Measurements from ENCODE around the gene DCAF5. TPM values are rescaled to one million over a fixed set of nuclear protein-coding genes. Genes with fewer than 3 reads are reported as not detected.

The DCAF5 gene
- total and polyA plus RNA-seq, 2 of the 8 experiments (the other 6 are each of a cell fraction or from before 2014, with no cell fraction given): 24.3 to 31.0 TPM

DNA sequence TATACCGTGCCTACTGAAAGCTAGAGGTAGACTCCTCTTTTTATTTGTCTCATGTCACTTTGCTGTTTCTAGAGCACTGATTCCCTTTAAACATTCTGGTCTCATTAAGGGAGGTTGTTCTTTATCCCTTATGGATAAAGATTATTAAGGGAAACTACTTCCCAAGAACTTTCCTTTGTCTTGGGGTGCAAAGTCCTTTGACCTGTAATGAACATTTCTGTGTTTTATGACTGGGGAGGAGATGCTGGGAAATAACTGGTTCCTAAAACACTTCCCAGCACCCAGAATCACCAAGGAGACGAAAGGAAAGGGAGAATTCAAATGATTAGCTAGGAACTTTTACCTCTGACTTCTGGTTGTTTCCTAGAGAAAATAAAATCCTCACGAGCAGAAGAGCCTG, 110.6 kb downstream of the DCAF5 start (continued):
- no peak for TF ChIP-seq NANOG (IDR thresholded peaks at IDR 0.05; ENCODE audit: insufficient read depth, low read depth, low read length, poor library complexity, severe bottlenecking)
- TF ChIP-seq TEAD4 (IDR thresholded peaks at IDR 0.05; ENCODE audit: low read depth, low read length): no peak
- no peak for TF ChIP-seq CHD1 (IDR thresholded peaks at IDR 0.05; ENCODE audit: low read depth, low read length)
- TF ChIP-seq KDM5A (IDR thresholded peaks at IDR 0.05; ENCODE audit: low read length): no peak
- no peak for TF ChIP-seq ASH2L (IDR thresholded peaks at IDR 0.05; ENCODE audit: low read length)
- TF ChIP-seq KDM1A (IDR thresholded peaks at IDR 0.05; ENCODE audit: borderline replicate concordance, low read length): no peak
